ENCODE results near the gene SLX4.

Gene SLX4

DNA sequence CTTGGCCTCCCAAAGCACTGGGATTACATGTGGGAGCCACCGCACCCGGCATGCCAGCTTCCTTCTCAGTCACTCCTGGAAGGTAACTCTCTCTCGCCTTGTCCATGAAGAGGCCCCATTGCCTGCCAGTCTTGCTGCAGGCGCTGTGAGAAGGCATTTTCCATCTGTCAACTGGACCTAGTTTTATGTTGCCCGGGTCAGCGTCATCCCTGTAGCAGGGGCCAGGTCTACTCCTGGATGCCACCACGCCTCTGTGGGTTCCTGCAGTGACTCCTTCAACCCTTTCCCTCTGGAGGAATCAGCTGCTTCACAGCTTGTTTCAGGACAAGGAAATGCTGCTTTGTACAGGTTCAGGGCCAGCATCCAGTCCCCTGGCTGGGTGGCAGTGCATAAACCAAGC is 31.6 kb downstream of the SLX4 start:
- no peak for DNase-seq

DNA sequence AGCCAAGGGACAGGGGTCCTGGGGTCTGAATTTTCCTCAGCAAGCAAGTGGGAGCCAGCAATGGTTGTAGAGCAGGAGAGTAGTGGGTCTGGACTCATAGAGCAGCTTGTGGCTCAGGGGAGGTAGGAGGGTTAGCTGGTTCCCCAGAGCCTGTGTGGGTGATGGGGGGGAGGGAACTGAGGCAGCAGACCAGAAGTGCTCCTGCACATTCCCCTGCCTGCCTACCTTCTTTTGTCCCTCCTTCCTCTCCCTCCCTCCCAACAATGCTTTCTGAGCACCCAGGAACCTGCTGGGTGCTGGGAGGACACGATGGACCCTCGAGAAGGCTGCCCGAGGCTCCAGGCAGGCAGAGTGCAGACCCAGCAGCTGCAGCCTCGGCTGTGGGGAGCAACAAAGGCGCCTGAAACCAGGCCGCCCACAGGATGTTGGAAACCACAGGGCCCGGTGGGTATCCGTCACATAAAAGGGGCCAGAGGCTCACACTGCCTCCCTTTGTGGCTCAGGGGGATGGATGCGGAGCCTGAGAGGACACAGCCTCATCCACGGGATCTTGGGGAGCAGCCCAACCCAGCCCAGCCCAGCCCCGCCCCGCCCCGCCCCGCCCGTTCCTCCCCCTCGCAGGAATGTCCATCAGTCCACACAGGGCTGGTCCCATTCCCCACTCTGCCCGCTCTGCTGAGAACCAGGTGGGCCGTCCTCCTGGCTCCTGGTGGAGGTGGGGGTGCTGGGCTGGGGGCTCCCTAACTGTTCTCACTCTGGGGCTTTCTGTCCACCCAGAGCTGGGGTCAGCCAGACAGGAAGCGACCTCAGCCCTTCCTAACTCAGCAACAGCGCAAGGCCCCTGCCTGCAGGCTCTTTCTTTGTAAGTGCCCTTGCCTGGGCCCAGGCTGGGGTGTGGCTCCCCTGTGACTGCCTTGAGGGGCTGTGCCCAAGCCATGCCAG is 32.5 kb downstream of the SLX4 start:
- DNase-seq = no peak

DNA sequence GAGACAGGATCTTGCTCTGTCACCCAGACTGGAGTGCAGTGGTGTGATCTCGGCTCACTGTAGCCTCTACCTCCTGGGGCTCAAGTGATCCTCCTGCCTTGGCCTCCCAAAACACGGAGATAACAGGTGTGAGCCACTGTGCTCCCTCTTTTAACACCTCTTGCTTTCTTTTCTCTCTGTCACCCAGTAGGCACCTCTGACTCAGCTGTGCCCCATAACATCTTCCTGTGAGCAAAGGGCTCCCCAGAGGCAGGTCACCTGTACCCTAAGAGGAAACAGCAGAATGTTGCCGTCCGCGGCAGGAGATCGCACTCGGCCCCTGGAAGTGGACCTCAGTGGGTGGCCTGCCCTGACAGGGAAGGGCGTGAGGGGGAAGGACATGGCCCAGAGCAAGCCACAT is 33.3 kb downstream of the SLX4 start:
- DNase-seq = no peak

DNA sequence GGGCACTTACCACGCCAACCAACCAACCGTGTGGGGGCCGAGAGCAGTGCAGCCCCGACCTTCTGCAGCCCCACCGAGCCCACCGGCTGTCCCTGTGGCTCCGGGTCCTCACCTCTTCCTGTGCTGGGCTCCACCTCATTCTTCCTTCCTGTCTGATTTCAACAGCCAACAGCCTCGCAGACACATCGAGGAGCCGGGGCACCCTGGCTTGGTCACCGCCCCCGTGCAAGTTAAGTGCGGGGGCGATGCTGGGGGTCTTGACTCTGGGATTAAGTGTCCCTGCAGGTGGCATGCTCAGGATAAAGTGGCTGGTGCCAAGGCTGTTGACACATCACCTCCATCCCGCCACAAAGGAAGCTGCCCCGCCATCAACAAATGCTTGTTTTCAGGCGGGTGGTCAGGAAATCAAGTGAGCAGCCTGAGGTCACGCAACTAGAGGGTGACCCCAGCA is 34.1 kb downstream of the SLX4 start, which contains the start of gene NLRC3:
TSS of gene NLRC3 (minus strand) at position 102 of the 451 bp plus-strand sequence. CDS start 12,367 bp downstream, outside the sequence.
- DNase-seq = no peak

DNA sequence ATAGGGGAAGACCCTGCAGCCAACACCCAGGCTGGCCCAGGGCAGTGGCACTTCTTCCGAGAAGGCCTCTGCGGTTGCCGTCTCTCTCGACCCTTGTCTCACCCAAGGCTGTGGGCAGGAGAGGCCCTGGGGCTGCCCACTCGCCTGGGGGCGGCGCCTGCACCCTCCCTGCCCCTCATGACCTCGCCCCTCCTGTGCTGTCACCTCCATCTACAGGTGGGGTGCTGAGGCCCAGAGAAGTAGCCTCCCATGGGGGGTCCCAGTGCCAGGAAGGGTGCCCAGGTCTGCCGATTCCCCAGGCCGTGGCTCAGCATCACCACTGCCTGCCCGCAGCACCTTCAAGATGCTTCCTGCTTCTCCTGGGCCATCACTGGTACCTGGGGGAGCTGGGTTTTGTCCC is 35.2 kb downstream of the SLX4 start:
- no peak for DNase-seq

DNA sequence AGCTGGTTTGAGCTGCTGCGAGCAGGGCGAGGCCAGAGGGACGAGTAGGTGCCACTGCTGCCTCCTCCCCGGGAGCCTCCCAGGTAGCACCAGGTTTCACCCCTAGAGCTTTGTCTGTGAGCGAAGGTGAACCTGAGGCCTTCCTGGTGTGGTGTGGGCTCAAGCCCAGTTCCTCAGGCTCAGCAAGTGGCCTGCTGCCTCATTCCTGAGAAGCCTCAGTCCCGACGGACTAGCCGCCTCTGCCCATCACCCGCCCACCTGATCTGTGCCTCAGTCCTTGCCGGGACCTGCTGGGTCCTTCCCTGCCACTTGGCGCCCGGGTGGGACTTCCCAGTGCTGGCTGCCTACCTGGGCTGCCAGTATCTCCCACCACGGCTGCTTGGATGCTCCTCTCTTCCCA is 35.9 kb downstream of the SLX4 start:
- DNase-seq = no peak

DNA sequence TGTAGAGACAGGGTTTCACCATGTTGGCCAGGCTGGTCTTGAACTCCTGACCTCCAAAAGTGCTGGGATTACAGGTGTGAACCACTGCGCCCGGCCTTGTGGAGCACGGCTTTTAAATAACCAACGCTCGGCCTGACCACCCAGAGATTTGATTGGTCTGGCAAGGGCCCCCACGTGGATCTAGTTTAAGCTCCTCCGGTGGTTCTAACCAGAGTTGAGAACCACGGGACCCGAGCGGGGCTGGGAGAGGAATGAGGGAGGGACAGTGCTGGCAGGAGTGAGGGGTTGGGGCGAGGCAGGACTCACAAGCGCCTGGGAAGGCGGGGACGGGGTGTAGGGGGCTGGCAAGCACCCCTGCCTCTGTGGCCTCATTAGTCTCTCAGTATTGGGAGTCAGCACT is 37.2 kb downstream of the SLX4 start:
- DNase-seq = no peak

DNA sequence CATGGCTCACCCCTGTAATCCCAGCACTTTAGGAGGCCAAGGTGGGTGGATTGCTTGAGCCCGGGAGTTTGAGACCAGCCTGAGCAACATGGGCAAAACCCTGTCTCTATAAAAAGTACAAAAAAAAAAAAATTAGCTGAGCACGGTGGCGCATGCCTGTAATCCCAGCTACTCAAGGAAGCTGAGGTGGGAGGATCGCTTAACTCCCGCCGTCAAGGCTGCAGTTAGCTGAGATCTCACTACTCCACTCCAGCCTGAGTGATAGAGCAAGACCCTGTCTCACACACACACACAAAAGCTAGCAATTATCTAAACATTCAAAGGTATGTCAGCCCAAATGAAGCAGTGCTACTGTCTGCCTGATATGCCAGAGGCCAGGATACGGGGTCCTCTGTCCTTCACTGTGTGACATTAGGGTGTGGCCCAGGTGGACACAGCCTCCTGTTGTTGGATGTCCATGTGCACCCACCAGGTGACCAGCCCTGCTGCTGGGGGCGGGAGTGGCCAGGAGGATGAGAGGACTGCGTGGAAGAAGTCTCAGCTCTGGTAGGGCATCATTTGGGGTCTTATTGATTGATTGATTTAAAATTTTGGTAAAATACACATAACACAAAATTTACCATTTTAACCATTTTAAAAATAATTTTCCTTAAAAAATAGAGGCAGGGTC is 38.1 kb downstream of the SLX4 start:
- no peak for DNase-seq

DNA sequence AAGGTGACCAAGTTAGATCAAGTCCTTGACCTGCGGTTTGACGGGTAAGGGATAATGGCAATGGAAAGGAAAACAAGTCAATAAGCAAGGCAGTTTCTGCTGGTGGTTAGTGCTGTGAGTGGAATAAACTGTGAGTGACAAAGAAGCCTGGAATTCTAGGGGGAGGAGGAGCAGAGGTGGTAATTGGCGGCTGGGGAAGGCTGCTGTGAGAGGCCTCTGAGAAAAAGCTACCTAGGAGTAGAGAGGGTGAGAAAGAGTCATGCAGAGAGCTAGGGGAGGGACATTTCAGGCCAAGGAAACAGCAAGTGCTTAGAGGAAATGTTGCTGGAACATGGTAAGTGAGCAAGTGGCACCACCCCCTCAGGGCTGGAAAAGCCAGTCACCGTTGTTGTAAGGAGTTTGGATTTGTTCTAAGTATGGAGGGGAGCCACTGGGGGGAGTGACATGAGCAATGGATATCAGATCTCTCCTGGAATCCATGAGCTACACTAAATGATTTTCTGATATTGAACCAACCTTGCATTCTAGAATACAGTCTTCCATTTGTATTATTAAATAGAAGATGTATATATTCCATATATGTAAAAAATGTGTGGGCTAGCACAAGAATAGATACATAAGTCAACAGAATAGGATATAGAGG is 40.9 kb downstream of the SLX4 start:
- no peak for DNase-seq

DNA sequence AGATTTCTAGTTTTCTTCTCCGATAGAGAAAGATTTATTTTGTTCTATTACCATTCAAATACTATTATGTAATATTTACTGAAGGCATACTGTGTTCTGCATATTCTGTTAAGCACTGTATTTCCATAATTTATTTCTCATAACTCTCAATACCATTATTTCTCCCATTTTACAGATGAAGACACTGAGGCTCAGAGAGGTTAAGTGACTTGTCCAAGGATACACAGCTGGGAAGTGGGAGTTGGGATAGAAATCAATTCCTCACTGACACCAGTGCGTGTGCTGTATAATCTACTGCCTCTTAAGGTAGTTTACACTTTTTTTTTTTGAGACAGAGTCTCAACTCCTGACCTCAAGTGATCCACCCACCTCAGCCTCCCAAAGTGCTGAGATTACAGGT is 41.6 kb downstream of the SLX4 start:
- DNase-seq = no peak

DNA sequence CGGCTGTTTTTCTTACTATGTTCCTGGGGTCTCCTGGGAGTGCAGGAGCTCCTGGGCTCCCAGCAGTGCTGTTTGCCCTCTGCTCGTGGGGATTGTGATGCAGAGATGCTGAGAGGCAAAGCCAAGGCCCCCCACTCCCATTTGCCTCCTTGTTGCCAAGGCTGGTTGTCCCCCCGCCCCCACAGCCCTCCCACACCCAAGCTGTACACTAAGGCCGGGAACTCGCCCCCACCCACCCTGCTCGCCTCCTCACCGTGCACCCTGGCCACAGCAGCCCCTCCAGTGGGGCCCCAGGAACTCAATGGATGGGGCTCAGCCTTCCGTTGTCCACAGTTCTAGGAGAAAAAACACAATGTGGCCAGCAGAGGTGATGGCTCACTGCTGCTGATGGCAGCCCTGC is 44.4 kb downstream of the SLX4 start:
- DNase-seq = no peak

DNA sequence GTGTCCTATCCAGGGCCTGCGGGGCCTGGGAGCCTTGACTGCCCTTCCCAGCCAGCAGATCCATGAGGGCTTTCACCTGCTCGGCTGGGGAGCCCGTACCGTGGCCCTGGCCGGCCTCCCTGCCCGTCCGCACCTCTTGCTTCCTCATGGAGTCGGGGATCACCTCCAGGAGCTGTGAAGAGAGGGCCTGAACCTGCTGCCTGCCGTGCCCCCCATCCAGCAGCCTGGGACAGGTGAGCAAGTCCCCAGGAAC is 46.6 kb downstream of the SLX4 start:
- no peak for DNase-seq

DNA sequence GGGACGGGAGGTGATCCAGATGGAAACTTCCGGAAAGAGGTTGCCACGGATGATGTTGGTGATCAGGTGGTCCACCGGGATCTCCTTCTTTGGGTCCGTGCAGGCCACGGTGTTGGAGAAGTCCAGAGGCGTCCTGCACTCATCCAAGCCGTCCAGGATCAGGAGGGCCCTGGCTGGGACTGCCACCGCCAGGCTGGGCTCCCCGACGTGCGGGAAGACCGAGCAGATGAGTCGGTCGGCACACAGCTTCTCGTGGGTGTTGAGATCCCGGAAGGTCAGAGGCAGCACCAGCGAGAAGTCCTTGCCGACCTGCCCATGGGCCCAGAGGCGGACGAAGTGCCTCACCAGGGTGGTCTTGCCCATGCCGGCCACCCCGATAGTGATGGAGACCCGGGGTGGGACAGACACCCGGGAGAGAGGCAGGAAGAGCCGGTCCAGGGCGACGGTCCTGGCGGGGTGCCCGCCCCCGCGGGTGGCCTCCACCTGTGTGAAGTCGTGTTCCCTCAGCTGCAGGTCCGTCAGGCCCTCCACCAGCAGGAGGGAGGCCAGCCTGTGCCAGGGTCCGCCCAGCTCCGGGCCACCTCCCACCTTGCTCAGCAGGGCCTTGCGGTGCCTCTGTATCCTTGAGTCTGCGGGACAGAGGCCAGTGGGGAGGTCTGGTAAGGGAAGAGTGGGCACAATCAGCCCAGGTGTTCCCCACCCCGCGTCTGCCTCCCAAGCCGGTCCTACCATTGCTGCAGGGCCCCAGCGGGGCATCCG is 47.1 kb downstream of the SLX4 start:
- DNase-seq = no peak

DNA sequence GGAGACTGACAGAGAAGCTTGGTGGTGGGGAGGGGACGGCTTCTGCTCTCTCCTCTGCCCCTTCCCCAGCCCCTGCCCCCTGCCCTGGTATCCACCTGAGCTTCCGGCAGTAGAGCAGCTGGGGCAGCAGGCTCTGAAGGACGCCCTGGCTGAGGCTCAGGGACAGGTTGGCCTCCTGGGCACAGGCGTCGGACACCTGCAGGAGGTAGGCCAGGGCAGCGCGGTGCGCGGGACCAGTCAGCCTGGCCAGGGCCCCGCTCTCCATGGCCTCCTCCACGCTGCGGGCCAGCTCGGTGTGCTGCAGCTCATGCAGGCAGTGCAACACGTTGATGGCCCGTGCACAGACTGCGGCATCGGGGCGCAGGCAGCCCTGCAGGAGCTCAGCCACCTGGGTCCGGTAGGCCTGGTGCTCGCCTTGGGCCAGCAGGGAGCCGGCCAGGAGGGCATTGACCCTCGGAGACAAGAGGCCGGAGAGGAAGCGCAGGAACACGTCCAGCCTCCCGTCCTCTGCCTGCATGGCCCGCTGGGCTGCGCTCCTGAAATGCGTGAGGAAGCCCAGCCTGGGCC is 48.4 kb downstream of the SLX4 start:
- no peak for DNase-seq

DNA sequence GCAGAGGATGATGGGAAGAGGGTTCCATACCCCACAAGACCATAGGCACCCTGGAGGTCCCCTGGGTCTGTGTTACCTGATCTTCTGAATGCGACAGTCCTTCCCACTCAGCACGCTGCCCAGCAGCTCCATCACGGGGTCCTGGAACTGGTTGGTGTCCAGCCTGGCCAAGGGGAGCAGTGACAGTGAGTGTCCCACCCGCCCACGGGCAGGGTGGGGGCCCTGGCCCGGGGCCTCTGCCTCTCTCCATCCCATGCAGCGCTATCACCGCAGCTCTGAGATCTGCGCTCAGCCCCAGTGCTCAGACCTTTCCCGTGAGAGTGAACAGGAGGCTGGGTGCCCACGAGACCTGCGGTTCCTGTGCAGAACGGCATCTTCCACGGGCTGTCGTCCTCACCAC is 49.8 kb downstream of the SLX4 start:
- DNase-seq = no peak

DNA sequence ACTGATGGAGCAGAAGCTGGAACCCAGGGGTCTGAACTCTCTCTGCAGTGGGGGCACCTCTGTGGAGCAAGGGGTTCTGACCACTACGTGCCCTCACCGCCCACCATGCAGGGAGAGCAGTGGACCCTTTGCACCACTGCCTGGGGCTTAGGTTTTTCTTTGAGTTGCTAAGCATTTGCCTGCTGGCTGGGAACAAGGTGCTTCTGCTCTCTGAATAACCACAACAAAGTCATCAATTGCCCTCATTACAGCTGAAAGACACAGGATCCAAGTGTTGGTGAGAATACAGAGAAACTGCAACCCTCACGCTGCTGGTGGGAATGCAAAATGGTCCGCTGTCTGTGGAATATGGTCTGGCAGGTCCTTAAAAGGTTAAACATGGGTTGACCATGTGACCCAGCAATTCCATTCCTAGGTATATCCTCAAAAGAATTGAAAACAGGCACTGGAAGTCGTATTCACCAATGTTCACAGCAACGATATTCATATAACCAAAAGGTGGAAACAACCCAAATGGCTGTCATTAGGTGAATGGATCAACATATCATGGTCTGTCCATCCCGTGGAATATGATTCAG is 57.0 kb downstream of the SLX4 start:
- no peak for DNase-seq

DNA sequence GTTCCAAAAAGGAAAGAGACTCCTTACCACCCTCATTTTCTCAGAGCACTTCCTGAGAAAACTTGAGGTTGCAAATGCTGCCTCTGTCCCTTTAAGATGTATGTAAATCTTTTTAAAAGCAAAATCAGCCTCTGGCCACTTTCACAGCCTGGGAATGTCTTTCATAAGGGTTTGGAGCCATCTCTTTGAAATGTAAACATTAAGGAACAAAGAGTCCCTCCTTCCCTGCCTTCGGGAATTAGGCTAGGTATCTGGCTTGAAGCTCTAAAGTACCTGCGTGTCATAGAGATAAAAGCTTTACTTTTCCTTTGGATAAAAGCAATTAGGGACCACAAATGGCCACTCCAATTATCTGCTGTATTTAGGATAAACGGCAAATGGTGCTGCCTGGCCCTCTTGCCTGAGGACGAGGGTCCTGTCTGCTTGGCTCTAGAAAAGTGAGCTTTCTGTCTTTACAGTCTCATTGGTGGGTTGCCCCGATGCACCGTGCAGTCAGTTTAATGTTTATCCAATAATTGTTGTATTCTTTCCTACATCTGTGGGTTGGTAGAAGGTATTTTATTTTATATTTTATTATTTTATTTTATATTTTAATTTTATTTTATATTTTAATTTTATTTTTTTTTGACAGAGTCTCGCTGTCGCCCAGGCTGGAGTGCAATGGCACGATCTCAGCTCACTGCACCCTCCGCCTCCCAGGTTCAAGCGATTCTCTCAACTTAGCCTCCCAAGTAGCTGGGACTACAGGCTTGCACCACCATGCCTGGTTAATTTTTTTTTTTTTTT is 58.1 kb downstream of the SLX4 start:
- DNase-seq = no peak

DNA sequence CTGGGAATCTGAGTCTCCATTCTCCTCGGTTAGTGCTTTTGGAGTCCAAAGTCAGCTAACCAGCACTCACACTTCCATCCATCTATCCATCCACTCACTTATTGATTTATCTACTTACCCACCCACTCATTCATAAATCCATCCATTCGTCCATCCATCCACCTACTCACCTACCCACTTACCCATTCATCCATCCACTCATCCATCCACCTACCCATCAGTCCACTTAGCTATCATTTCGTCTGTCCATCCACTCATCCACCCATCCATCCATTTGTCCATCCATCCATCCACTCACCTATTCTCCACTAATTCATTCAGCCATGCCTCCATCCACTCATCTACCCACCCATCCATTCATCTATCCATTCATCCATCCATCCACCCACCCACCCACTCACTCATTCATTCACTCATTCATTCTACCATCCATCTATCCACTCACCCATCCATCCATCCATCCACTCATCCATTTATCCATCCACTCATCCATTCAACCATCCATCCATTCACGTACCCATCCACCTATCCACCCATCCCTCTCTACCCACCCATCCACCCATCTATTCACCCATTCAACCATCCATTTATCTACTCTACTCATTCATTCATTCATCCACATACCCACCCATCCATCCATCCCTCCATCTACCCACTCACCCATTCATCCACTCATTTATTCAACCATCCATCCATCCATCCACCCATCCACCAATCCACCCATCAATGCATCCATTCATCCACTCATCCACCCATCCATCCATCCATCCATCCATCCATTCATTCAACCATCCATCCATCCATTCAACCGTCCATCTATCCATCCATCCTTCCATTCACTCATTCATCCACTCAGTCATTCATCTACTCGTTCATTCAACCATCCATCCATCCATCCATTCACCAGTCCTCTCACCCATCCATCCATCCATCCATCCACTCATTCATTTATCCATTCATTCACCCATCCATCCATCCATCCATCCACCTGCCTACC is 60.3 kb downstream of the SLX4 start:
- DNase-seq = no peak

DNA sequence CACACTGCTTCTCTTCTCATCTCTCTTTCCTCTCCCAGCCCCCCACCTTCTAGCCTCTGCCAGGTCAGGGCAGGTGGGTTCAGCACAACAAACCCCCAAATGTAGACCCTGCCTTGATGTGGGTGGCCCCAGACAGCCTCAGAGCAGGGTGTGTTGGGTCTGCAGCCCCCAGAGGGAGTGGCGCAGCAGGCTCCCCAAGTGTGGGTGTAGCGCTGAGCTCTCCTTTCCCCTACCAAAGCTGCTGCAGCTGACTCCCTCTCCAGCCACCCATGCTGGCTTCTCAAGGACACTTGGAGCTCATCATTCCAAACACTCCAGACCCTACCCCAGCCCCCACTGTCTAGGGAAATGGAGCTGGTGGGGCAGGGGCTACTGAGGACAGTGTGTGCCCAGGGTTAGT is 61.5 kb downstream of the SLX4 start:
- no peak for DNase-seq

DNA sequence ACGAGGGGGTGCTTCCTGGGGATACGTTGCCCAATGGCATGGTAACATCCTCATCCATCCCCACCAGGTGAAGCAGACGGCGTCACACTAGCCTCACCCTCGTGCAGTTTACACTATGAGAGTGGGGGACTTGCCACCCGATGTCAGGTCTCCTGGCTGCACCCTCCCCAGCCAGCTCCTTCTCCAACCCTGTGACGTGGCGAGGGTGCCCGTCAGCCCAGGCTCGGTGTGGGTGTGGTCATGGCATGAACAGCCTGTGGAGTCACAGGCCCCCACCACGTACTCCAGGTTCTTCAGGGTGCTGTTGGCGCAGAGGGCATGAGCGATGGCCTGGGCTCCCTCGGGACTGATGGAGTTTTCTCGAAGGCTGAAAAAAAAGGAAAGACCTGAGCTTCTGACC is 62.5 kb downstream of the SLX4 start:
- DNase-seq = no peak
